Measurements from ENCODE around the gene GRM3. TPM values are rescaled to one million over a fixed set of nuclear protein-coding genes. Genes with fewer than 3 reads are reported as not detected.

GRM3 gene
- total RNA-seq, 2 donors from 2014 or later = not detected

DNA sequence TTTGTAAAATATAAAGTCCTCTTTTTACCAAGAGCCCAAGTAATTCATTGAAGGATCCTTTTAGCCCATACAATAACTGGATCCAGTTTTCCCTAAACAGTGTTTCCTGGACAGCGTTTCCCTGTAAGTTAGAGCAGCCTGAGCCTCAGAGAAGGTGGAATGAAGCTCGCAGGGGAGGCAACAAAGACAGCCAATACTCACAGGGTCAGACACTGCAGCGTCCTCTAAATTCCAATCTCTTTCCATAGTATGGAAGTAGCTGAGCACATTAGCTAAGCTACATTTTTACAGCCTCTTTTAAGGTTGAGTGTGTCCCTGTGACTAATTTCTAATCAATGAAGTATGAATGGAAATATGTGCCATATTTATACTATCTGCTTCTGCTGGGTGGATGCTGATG lies 193.5 kb downstream of the GRM3 start:
- Mint-ChIP-seq H3K27me3 (peaks cover 16% of the 10 kb centered on the region), H3K4me1 (no peaks in the 10 kb centered on the region), H3K27ac (no peak overlapping the region), H3K4me3 (no peak overlapping the region), H3K36me3 (ENCODE audit: low read depth) (no peaks in the 10 kb centered on the region)
- no peaks in the 10 kb centered on the region for H3K9me3 ChIP-seq (ENCODE audit: control insufficient read depth, low read length, poor library complexity, severe bottlenecking)
- no peak for ATAC-seq
- DNase-seq = no peak

DNA sequence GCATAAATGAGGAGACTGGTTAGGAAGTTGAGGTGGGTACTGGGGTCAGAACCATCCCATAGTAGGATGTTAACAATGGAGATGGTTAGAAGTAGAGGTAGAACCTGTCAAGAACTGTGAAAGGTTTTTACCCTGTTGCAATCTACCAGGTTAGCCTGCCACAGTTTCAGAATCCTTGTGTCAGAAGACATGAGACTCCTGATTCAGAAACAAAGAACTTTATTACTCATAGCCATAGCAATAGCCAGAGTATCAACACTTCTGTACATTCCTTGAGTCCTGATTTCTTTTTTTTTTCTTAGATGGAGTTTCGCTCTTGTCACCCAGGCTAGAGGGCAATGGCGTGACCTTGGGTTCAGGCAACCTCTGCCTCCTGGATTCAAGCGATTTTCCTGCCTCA lies 200.9 kb downstream of the GRM3 start:
- Mint-ChIP-seq H3K36me3 (ENCODE audit: low read depth) (no peaks in the 10 kb centered on the region), H3K4me3 (no peak overlapping the region), H3K4me1 (no peaks in the 10 kb centered on the region), H3K27me3 (peaks cover 8% of the 10 kb centered on the region), H3K27ac (no peak overlapping the region)
- no peak for DNase-seq
- no peak for ATAC-seq
- no peaks in the 10 kb centered on the region for H3K9me3 ChIP-seq (ENCODE audit: control insufficient read depth, low read length, poor library complexity, severe bottlenecking)

DNA sequence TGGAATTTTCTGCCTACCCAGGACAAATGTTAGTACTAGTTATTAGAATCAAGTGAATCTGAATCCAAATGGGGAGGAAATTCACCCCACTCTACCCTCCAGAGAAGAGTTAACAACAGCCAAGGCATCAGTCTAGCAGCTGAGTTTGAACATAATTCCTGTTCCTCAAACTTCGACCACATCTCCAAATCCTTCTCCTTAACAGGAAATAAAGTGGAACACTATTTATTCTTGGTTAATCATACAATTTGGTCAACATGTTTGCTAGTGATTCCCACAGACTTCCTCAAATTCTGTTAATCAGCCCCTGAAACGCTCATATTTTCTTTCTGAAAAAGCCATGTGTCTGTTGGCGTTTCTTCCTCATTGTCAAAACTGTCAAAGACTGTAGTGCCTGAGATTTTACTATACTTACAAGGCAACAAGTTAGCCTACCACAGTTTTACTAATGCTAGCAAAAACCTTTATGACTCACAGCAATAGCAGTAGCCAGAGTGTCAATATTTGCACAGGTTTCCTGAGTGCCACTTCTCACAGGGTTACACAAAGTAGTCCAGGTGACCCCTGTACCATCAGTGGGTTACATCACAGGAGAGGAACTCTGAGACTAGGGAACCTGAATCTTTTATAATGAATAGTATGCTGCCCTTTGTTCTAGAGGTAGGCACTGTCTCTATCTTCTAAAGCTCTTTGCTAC lies 202.9 kb downstream of the GRM3 start:
- no peaks in the 10 kb centered on the region for H3K9me3 ChIP-seq (ENCODE audit: control insufficient read depth, low read length, poor library complexity, severe bottlenecking)
- ATAC-seq (no peak), DNase-seq (no peak)
- Mint-ChIP-seq H3K36me3 (ENCODE audit: low read depth) (no peaks in the 10 kb centered on the region), H3K4me3 (no peak overlapping the region), H3K27ac (no peak overlapping the region), H3K4me1 (no peaks in the 10 kb centered on the region), H3K27me3 (peaks cover 5% of the 10 kb centered on the region)

GRCh38 chr7:86848226-86848625 lies 204.5 kb downstream of the GRM3 start:
- no peak overlapping the region for H3K27ac Mint-ChIP-seq
- ATAC-seq = no peak
- no peak overlapping the region for H3K4me3 Mint-ChIP-seq
- DNase-seq = no peak
- no peaks in the 10 kb centered on the region for H3K9me3 ChIP-seq (ENCODE audit: control insufficient read depth, low read length, poor library complexity, severe bottlenecking)
- H3K27me3 Mint-ChIP-seq = peaks cover 5% of the 10 kb centered on the region
- H3K4me1 Mint-ChIP-seq = no peaks in the 10 kb centered on the region
- no peaks in the 10 kb centered on the region for H3K36me3 Mint-ChIP-seq (ENCODE audit: low read depth)

DNA sequence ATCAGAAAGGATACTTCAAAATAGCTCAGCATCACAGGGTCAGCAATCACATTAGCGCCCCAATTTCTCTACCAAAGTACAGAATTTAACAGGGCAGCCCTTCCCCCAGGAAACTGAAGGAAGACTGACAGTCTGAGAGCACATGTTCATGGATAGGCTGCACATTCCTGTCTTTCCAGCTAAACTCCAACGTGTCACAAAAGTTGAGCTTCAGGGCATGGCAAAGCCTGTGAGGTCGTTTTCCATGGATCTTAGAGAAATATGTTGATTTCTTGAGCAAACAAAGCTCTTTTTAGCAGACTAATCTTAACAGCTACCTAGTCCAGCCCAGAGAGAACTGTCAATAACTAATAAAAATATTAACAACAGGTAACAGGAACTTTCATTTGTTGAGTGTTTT lies 207.9 kb downstream of the GRM3 start:
- DNase-seq = no peak
- no peaks in the 10 kb centered on the region for H3K4me1 Mint-ChIP-seq
- H3K27ac Mint-ChIP-seq = no peak overlapping the region
- ATAC-seq = no peak
- no peak overlapping the region for H3K4me3 Mint-ChIP-seq
- peaks cover 10% of the 10 kb centered on the region for H3K27me3 Mint-ChIP-seq
- H3K36me3 Mint-ChIP-seq (ENCODE audit: low read depth) = no peaks in the 10 kb centered on the region
- no peaks in the 10 kb centered on the region for H3K9me3 ChIP-seq (ENCODE audit: control insufficient read depth, low read length, poor library complexity, severe bottlenecking)

- no peak for DNase-seq
- H3K27ac Mint-ChIP-seq = no peak overlapping the region
- H3K9me3 ChIP-seq (ENCODE audit: control insufficient read depth, low read length, poor library complexity, severe bottlenecking) = no peaks in the 10 kb centered on the region
- no peak overlapping the region for H3K4me3 Mint-ChIP-seq
- no peak for ATAC-seq
- no peaks in the 10 kb centered on the region for H3K4me1 Mint-ChIP-seq
- no peaks in the 10 kb centered on the region for H3K36me3 Mint-ChIP-seq (ENCODE audit: low read depth)
- peaks cover 7% of the 10 kb centered on the region for H3K27me3 Mint-ChIP-seq
Measured at GRCh38 chr7:86863452-86863851, 219.7 kb downstream of the GRM3 start.

DNA sequence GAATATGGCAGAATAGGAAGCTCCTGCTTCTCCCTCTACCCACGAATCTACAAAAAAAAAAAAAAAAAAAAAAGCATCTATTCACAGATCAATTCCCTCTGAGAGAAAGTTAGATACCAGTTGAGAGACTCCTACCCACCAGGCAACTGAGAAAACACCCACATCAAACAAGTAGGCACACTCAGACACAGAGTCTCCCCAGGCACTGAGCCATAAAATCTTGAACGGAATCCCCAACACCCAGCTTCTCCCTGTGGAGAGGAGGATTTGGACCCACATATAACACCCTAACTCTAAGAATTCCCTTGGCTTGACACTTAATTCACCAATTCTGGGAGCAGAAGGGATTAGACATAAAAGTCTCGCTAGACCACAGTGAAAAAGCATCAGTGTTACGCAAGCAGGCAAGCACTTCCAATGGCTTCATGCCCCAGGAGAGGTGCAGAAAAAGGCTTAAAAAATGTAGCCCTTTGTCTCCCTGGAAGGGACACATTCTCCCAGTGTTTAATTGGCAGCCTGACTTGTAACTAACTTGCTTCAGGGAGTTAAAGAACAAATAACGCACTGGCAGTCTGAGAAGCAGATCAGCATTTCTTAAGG lies 223.6 kb downstream of the GRM3 start:
- Mint-ChIP-seq H3K27ac (no peak overlapping the region), H3K36me3 (ENCODE audit: low read depth) (no peaks in the 10 kb centered on the region), H3K27me3 (no peaks in the 10 kb centered on the region), H3K4me3 (no peak overlapping the region), H3K4me1 (no peaks in the 10 kb centered on the region)
- ATAC-seq (no peak), DNase-seq (no peak)
- no peaks in the 10 kb centered on the region for H3K9me3 ChIP-seq (ENCODE audit: control insufficient read depth, low read length, poor library complexity, severe bottlenecking)

GRCh38 chr7:86876146-86876545 lies 232.4 kb downstream of the GRM3 start:
- Mint-ChIP-seq H3K27ac (no peak overlapping the region), H3K4me3 (no peak overlapping the region), H3K27me3 (no peaks in the 10 kb centered on the region), H3K4me1 (no peaks in the 10 kb centered on the region), H3K36me3 (ENCODE audit: low read depth) (no peaks in the 10 kb centered on the region)
- H3K9me3 ChIP-seq (ENCODE audit: control insufficient read depth, low read length, poor library complexity, severe bottlenecking) = no peaks in the 10 kb centered on the region
- ATAC-seq = no peak
- DNase-seq = no peak

- DNase-seq (no peak), ATAC-seq (no peak)
- H3K9me3 ChIP-seq (ENCODE audit: control insufficient read depth, low read length, poor library complexity, severe bottlenecking) = no peaks in the 10 kb centered on the region
- H3K4me1 Mint-ChIP-seq = no peaks in the 10 kb centered on the region
- no peak overlapping the region for H3K4me3 Mint-ChIP-seq
- no peaks in the 10 kb centered on the region for H3K27me3 Mint-ChIP-seq
- no peak overlapping the region for H3K27ac Mint-ChIP-seq
- H3K36me3 Mint-ChIP-seq (ENCODE audit: low read depth) = no peaks in the 10 kb centered on the region
Measured at GRCh38 chr7:86884152-86884551, 240.4 kb downstream of the GRM3 start.

- H3K4me1 Mint-ChIP-seq = no peaks in the 10 kb centered on the region
- H3K27ac Mint-ChIP-seq = no peak overlapping the region
- ATAC-seq (no peak), DNase-seq (no peak)
- no peaks in the 10 kb centered on the region for H3K27me3 Mint-ChIP-seq
- H3K4me3 Mint-ChIP-seq = no peak overlapping the region
- no peaks in the 10 kb centered on the region for H3K36me3 Mint-ChIP-seq (ENCODE audit: low read depth)
- no peaks in the 10 kb centered on the region for H3K9me3 ChIP-seq (ENCODE audit: control insufficient read depth, low read length, poor library complexity, severe bottlenecking)
Measured at GRCh38 chr7:86889501-86889900, 245.8 kb downstream of the GRM3 start.

- Mint-ChIP-seq H3K27me3 (no peaks in the 10 kb centered on the region), H3K36me3 (ENCODE audit: low read depth) (no peaks in the 10 kb centered on the region), H3K4me1 (peaks cover 8% of the 10 kb centered on the region), H3K27ac (no peak overlapping the region), H3K4me3 (no peak overlapping the region)
- DNase-seq (no peak), ATAC-seq (no peak)
- H3K9me3 ChIP-seq (ENCODE audit: control insufficient read depth, low read length, poor library complexity, severe bottlenecking) = no peaks in the 10 kb centered on the region
Measured at GRCh38 chr7:86898171-86898570, 254.5 kb downstream of the GRM3 start.

DNA sequence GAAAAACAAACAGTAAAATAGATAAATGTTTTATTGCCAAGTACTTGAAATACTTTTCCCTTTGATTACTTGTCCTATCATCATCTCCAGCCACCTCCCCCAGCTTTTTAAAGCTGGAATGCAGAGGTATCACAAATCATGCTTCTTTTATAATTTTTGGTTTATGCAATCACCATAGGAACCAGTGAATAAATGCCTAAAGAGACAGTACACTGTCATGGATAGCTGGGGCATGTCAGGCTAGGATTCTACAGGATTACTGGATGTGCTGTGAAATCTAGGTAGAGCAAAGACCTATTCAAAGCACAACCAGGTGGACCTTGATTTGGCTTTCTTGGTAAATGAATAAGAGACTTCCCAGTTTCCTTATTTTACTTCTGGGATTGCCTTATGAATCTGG lies 257.2 kb downstream of the GRM3 start:
- no peaks in the 10 kb centered on the region for H3K9me3 ChIP-seq (ENCODE audit: control insufficient read depth, low read length, poor library complexity, severe bottlenecking)
- no peak overlapping the region for H3K4me3 Mint-ChIP-seq
- H3K27ac Mint-ChIP-seq = no peak overlapping the region
- no peaks in the 10 kb centered on the region for H3K36me3 Mint-ChIP-seq (ENCODE audit: low read depth)
- DNase-seq (no peak), ATAC-seq (no peak)
- peaks cover 12% of the 10 kb centered on the region for H3K4me1 Mint-ChIP-seq
- no peaks in the 10 kb centered on the region for H3K27me3 Mint-ChIP-seq

- Mint-ChIP-seq H3K36me3 (ENCODE audit: low read depth) (no peaks in the 10 kb centered on the region), H3K27me3 (no peaks in the 10 kb centered on the region), H3K4me3 (no peak overlapping the region), H3K27ac (no peak overlapping the region), H3K4me1 (peaks cover 4% of the 10 kb centered on the region)
- no peaks in the 10 kb centered on the region for H3K9me3 ChIP-seq (ENCODE audit: control insufficient read depth, low read length, poor library complexity, severe bottlenecking)
- ATAC-seq (no peak), DNase-seq (no peak)
Measured at GRCh38 chr7:86904949-86905834, 261.5 kb downstream of the GRM3 start.
